HepG2 (cell line): ENCODE data around the gene CMIP.

ENCODE experiments used
- HINFP ChIP-seq: sonication (generic); formaldehyde crosslinking; IDR thresholded peaks from 2 replicates; pipeline ENCODE4 v1.4.0; 2020; ENCODE audit warnings: low read depth, mild to moderate bottlenecking, missing genetic modification reagents
- HNF1A ChIP-seq, 2 experiments: sonication (generic) in 1 of 2; formaldehyde crosslinking in 1 of 2; IDR thresholded peaks; 2 replicates each; pipeline versions ENCODE4 v1.4.0 to v1.6.1; 2016 to 2020; ENCODE audit warnings: borderline replicate concordance in 1 of 2, low read depth in 1 of 2, mild to moderate bottlenecking in 1 of 2, missing genetic modification reagents in 1 of 2
- KLF13 ChIP-seq: sonication (generic); formaldehyde crosslinking; IDR thresholded peaks from 2 replicates; pipeline ENCODE4 v1.4.0; 2020; ENCODE audit warnings: mild to moderate bottlenecking, missing genetic modification reagents
- POLR2A ChIP-seq, 2 experiments: IDR thresholded peaks; 2 replicates each; pipeline ENCODE4 v1.6.1; 2011; ENCODE audit warnings: low read depth in 2 of 2, low read length in 2 of 2, mild to moderate bottlenecking in 1 of 2, moderate library complexity in 1 of 2; ENCODE audit not compliant: insufficient read depth in 1 of 2
- SOX6 ChIP-seq, 2 experiments: fragments of 450-650 bp in 1 of 2; sonication (generic) in 1 of 2; formaldehyde crosslinking in 1 of 2; IDR thresholded peaks; 2 replicates each; pipeline versions ENCODE4 v1.4.0 to v1.6.1; 2017 to 2020; ENCODE audit warnings: antibody characterized with exemption in 1 of 2, mild to moderate bottlenecking in 1 of 2, missing genetic modification reagents in 1 of 2
- U2AF2 ChIP-seq: fragments of 200-400 bp; formaldehyde crosslinking; IDR thresholded peaks from 2 replicates; pipeline ENCODE4 v1.6.1; 2017; ENCODE audit warnings: low read depth, mild to moderate bottlenecking, low read length
- ZSCAN30 ChIP-seq: sonication (generic); formaldehyde crosslinking; IDR thresholded peaks from 2 replicates; pipeline ENCODE4 v1.5.0; 2020; ENCODE audit warnings: mild to moderate bottlenecking, missing genetic modification reagents

GRCh38 chr16:81688182-81688581 lies 243.6 kb downstream of the CMIP start:
- no peak for TF ChIP-seq KLF13 (CRISPR knock-in tag)
- no peak for TF ChIP-seq ZSCAN30 (CRISPR knock-in tag)
- no peak for TF ChIP-seq POLR2A (IDR thresholded peaks at IDR 0.05; ENCODE audit: insufficient read depth in 1 of 2, low read depth in 2 of 2, low read length in 2 of 2)
- TF ChIP-seq HNF1A (IDR thresholded peaks at IDR 0.05; ENCODE audit: low read depth), result no peak
- TF ChIP-seq HNF1A (CRISPR knock-in tag; IDR thresholded peaks at IDR 0.05; ENCODE audit: borderline replicate concordance), result no peak
- no peak for TF ChIP-seq HINFP
- TF ChIP-seq U2AF2, result no peak
- no peak for TF ChIP-seq SOX6 (IDR thresholded peaks at IDR 0.05)
- TF ChIP-seq SOX6 (CRISPR knock-in tag; IDR thresholded peaks at IDR 0.05), result no peak
